Heart left ventricle (tissue), 13 donors: ENCODE measurements around the gene IRAK4.

Experiments
- CTCF ChIP-seq, 12 donors: fragments of 200-600 bp; sonication (generic) in 4 of 12; IDR thresholded peaks; one replicate each; pipeline versions ENCODE4 v1.5.0 to v1.8.0; 2018 to 2022; ENCODE audit warnings: antibody characterized with exemption in 12 of 12, mild to moderate bottlenecking in 5 of 12
- POLR2A ChIP-seq, 2 donors: fragments of 450-650 bp; IDR thresholded peaks; one replicate each; pipeline ENCODE4 v1.6.1; 2017; ENCODE audit warnings: antibody characterized with exemption in 2 of 2, mild to moderate bottlenecking in 2 of 2, moderate library complexity in 2 of 2
- donor health status: ischemic (EF 13 %, LVEDD 7.1; RV severe dilation, severe dysfunction).
- donor health status: DM: no; HTN: yes; CAD: no.
- donor health status: DM: no; HTN: no; CAD: no.
- donor health status: ischemic (EF 25% LVEDD 6.9; RV normal size, moderate dysfunction).
- donor health status: ischemic (EF 25% LVEDD 5.7; RV mildly dilated, moderate dysfunction).
- donor health status: ischemic (EF 35%, LVEDD 5.7; RV mildly dilated, moderate dysfunction).
- donor health status: nonischemic (EF 11% LVEDD 7.7; RV severe dilation, severe dysfunction).
- donor health status: DM: yes; HTN: yes; CAD: no.
- donor health status: PGD.
- donor health status: ischemic (EF 29% LVEDD 5.4; RV normal size, mild dysfunction).
- donor health status: nonischemic (EF 23%, LVEDD 6.1; RV moderate dilation, normal function).

GRCh38 chr12:43749016-43749415 lies 9.7 kb upstream of the IRAK4 start:
- TF ChIP-seq CTCF (IDR thresholded peaks at IDR 0.05) (no peak), POLR2A (IDR thresholded peaks at IDR 0.05) (no peak)
